HepG2 (cell line): ENCODE data around the gene IFNA7. TPM values are rescaled to one million over a fixed set of nuclear protein-coding genes. Genes with fewer than 3 reads are reported as not detected.

Experiments
- ATAC-seq: fragments of 200-7000 bp; cut with Tn5 transposase; 3 replicates; pipeline ENCODE4 v1.9.1; 2020; ENCODE audit warnings: mild to moderate bottlenecking, moderate library complexity
- BruUV-seq: library from RNA; stranded (reverse); fragments of 400-500 nt; replicated peaks from 2 replicates; lab custom pipeline; 2021; lab: Mats Ljungman, UMichigan
- CTCF ChIA-PET: fragments of 300-600 bp; formaldehyde crosslinking; extraction: SDS; loops from one replicate; lab custom pipeline; 2021; ENCODE audit warnings: low total read pairs, inconsistent platforms, low intra/inter-chr PET ratio; lab: Yijun Ruan, JAX
- POLR2A ChIA-PET: fragments of 350-600 bp; sonication (Branson Sonifier 250); formaldehyde crosslinking; loops from one replicate; lab custom pipeline; 2020; ENCODE audit warnings: antibody characterized with exemption, inconsistent platforms; lab: Yijun Ruan, JAX
- DNase-seq: peaks from one replicate; pipeline ENCODE4 v3.0.0-alpha.2; 2015; ENCODE audit warnings: low spot score
- FAIRE-seq: peaks from 3 replicates; lab custom pipeline; 2011; peaks lifted over from hg19 to GRCh38; lab: Jason Lieb, UNC
- H2AFZ ChIP-seq: one replicate; pipeline ENCODE4 v1.6.1; 2011; ENCODE audit warnings: low read length, inconsistent platforms
- H3K27ac ChIP-seq: fragments of 300-600 bp; 3 replicates; pipeline ENCODE4 v1.8.0; 2011; ENCODE audit warnings: mixed run types, mild to moderate bottlenecking, mixed read lengths, low read length, inconsistent platforms; ENCODE audit not compliant: insufficient read depth; ENCODE audit errors: extremely low read length
- H3K27me3 ChIP-seq, 2 experiments: fragments of 200-600 bp in 1 of 2; 2 replicates in 1 of 2; 3 replicates in 1 of 2; pipeline versions ENCODE4 v1.6.0 to v1.8.0; 2011; ENCODE audit warnings: low read length in 2 of 2, mild to moderate bottlenecking in 2 of 2, moderate library complexity in 2 of 2, inconsistent platforms in 1 of 2; ENCODE audit not compliant: insufficient read depth in 2 of 2, control insufficient read depth in 1 of 2
- H3K36me3 ChIP-seq, 2 experiments: fragments of 200-600 bp in 1 of 2; replicated peaks in 1 of 2; 2 replicates in 1 of 2; 3 replicates in 1 of 2; pipeline versions ENCODE4 v1.5.1 to v1.8.0; 2011; ENCODE audit warnings: low read length in 2 of 2, inconsistent platforms in 1 of 2; ENCODE audit not compliant: insufficient read depth in 2 of 2, control insufficient read depth in 1 of 2
- H3K4me1 ChIP-seq: 2 replicates; pipeline ENCODE4 v1.5.1; 2012; ENCODE audit warnings: low read length, inconsistent platforms; ENCODE audit not compliant: insufficient read depth
- H3K4me2 ChIP-seq: 2 replicates; pipeline ENCODE4 v1.6.0; 2011; ENCODE audit warnings: low read depth, low read length, inconsistent platforms
- H3K4me3 ChIP-seq, 3 experiments: fragments of 200-600 bp in 1 of 3; sonication (generic), shearing (Covaris generic) in 1 of 3; replicated peaks in 1 of 3; 2 replicates each; pipeline ENCODE4 v1.5.1; 2011 to 2016; ENCODE audit warnings: low read length in 3 of 3, inconsistent platforms in 2 of 3, low read depth in 2 of 3, mild to moderate bottlenecking in 2 of 3, control low read depth in 1 of 3, mixed read lengths in 1 of 3; ENCODE audit not compliant: insufficient read depth in 1 of 3
- H3K79me2 ChIP-seq: one replicate; pipeline ENCODE4 v1.6.1; 2011; ENCODE audit warnings: low read length, inconsistent platforms; ENCODE audit not compliant: insufficient read depth
- H3K9ac ChIP-seq: 2 replicates; pipeline ENCODE4 v1.6.0; 2011; ENCODE audit warnings: mild to moderate bottlenecking, low read depth, low read length, inconsistent platforms; ENCODE audit not compliant: insufficient read depth
- H3K9me3 ChIP-seq: 2 replicates; pipeline ENCODE4 v1.5.1; 2012; ENCODE audit warnings: mild to moderate bottlenecking, low read length
- H4K20me1 ChIP-seq: 2 replicates; pipeline ENCODE4 v1.6.0; 2011; ENCODE audit warnings: inconsistent platforms, mild to moderate bottlenecking, low read length, moderate library complexity; ENCODE audit not compliant: insufficient read depth
- CHCHD3 ChIP-seq: sonication (generic); formaldehyde crosslinking; IDR thresholded peaks from 2 replicates; pipeline ENCODE4 v1.8.0; 2022; ENCODE audit warnings: mild to moderate bottlenecking, missing genetic modification reagents, moderate library complexity
- MIER2 ChIP-seq: IDR thresholded peaks from 2 replicates; pipeline ENCODE4 v1.6.1; 2016; ENCODE audit warnings: missing biosample characterization, missing genetic modification reagents
- MLLT10 ChIP-seq: sonication (generic); formaldehyde crosslinking; IDR thresholded peaks from 2 replicates; pipeline ENCODE4 v1.4.0; 2020; ENCODE audit warnings: missing genetic modification reagents
- NFYB ChIP-seq: sonication (generic); formaldehyde crosslinking; IDR thresholded peaks from 2 replicates; pipeline ENCODE4 v1.4.0; 2020; ENCODE audit warnings: missing genetic modification reagents
- PAXIP1 ChIP-seq: sonication (generic); formaldehyde crosslinking; conservative IDR thresholded peaks from 2 replicates; pipeline ENCODE4 v1.4.0; 2020; ENCODE audit warnings: mild to moderate bottlenecking, missing genetic modification reagents, moderate library complexity
- RNF219 ChIP-seq: sonication (generic); formaldehyde crosslinking; IDR thresholded peaks from 2 replicates; pipeline ENCODE4 v1.5.0; 2020; ENCODE audit warnings: mild to moderate bottlenecking, missing genetic modification reagents
- SP140L ChIP-seq: sonication (generic); formaldehyde crosslinking; IDR thresholded peaks from 2 replicates; pipeline ENCODE4 v1.4.0; 2020; ENCODE audit warnings: missing genetic modification reagents, borderline replicate concordance
- ZC3H4 ChIP-seq: sonication (generic); formaldehyde crosslinking; IDR thresholded peaks from 2 replicates; pipeline ENCODE4 v1.4.0; 2020; ENCODE audit warnings: missing genetic modification reagents, borderline replicate concordance
- ZNF260 ChIP-seq: sonication (generic); formaldehyde crosslinking; IDR thresholded peaks from 2 replicates; pipeline ENCODE4 v1.4.0; 2020; ENCODE audit warnings: missing genetic modification reagents, low read depth, mild to moderate bottlenecking, borderline replicate concordance
- ZNF468 ChIP-seq: sonication (generic); formaldehyde crosslinking; IDR thresholded peaks from 2 replicates; pipeline ENCODE4 v1.8.0; 2022; ENCODE audit warnings: mild to moderate bottlenecking, moderate library complexity, missing genetic modification reagents
- ZNF776 ChIP-seq: sonication (generic); formaldehyde crosslinking; IDR thresholded peaks from 2 replicates; pipeline ENCODE4 v1.4.0; 2020; ENCODE audit warnings: mild to moderate bottlenecking, missing genetic modification reagents
- ZSCAN30 ChIP-seq: sonication (generic); formaldehyde crosslinking; IDR thresholded peaks from 2 replicates; pipeline ENCODE4 v1.5.0; 2020; ENCODE audit warnings: mild to moderate bottlenecking, missing genetic modification reagents
- ZSCAN9 ChIP-seq: IDR thresholded peaks from 2 replicates; pipeline ENCODE4 v1.6.1; 2016; ENCODE audit warnings: borderline replicate concordance
- WGBS: methylation state at CpG from one replicate; pipeline ENCODE4 v1.1.6; 2017; ENCODE audit warnings: low lambda C conversion rate; 5-methylcytosine and 5-hydroxymethylcytosine counted together
- in situ Hi-C: cut with HindIII; loops from 2 replicates; pipeline ENCODE4 v1.10.0; 2017; ENCODE audit warnings: low pct_unique_long_range_greater_than_20kb; ENCODE audit not compliant: extremely low pct_ligation_motif_present
- intact Hi-C: fragments of 100-400 bp; cut with micrococcal nuclease; formaldehyde crosslinking; loops from one replicate; pipeline ENCODE4 v1.10.0; 2022; ENCODE audit not compliant: unreplicated experiment
- polyA plus RNA-seq, 8 experiments: library from polyadenylated mRNA; depleted of rRNA in 3 of 8; stranded (reverse) in 7 of 8; unstranded in 1 of 8; fragments of >200 nt; fragmentation: Illumina TruSeq in 4 of 8; extraction: Trizol in 4 of 8; gene quantifications; 2 replicates each; pipeline versions ENCODE4 v1.2.1 to v1.2.3, GENCODE V29; 2011 to 2016; ENCODE audit warnings: low read depth in 4 of 8, missing spikeins in 1 of 8, mixed read lengths in 1 of 8; ENCODE audit not compliant: insufficient read depth in 1 of 8
- total RNA-seq, 5 experiments: library from RNA; depleted of rRNA; stranded (reverse); fragments of >200 nt; fragmentation: Illumina TruSeq; extraction: Trizol; gene quantifications; 2 replicates each; pipeline ENCODE4 v1.2.3, GENCODE V29; 2016; ENCODE audit warnings: low read depth in 1 of 5

IFNA7 gene
- total and polyA plus RNA-seq, 2 of the 13 experiments (the other 11 are each of a cell fraction or from before 2014, with no cell fraction given): not detected

GRCh38 chr9:21244836-21245235 lies 42.8 kb upstream of the IFNA7 start:
- Histone ChIP-seq H3K9ac (no peak overlapping the region), H3K4me3 (no peak overlapping the region), H3K27ac (no peak overlapping the region), H3K4me2 (no peak overlapping the region), H3K4me1 (no peaks in the 10 kb centered on the region), H3K27me3 (no peaks in the 10 kb centered on the region), H2AFZ (no peak overlapping the region), H3K79me2 (no peaks in the 10 kb centered on the region), H3K36me3 (no peaks in the 10 kb centered on the region), H3K9me3 (no peaks in the 10 kb centered on the region), H4K20me1 (no peaks in the 10 kb centered on the region)
- no TSS peak for BruUV-seq
- POLR2A ChIA-PET: no interaction called here
- FAIRE-seq (no peak), ATAC-seq (no peak), DNase-seq (no peak)
- WGBS: 0% methylated on average over 2 of the region's 2 CpGs
- intact Hi-C loops: no loop called here
- CTCF ChIA-PET: no interaction called here
- TF ChIP-seq ZNF468 (CRISPR knock-in tag) (no peak), ZC3H4 (CRISPR knock-in tag) (no peak), MIER2 (no peak), NFYB (CRISPR knock-in tag) (no peak), ZSCAN9 (CRISPR knock-in tag) (no peak), RNF219 (CRISPR knock-in tag) (no peak), ZSCAN30 (CRISPR knock-in tag) (no peak)
- in situ Hi-C loops: no loop called here

- no peak within 1 kb of the TSS for H3K4me3 ChIP-seq
- in situ Hi-C loops: no loop called here
- WGBS: 0% methylated on average over 2 of the region's 2 CpGs
- no TSS peak for BruUV-seq
- ChIA-PET POLR2A (no interaction called here), CTCF (no interaction called here)
- no peak within 1 kb of the TSS for H3K27ac ChIP-seq
- H3K9ac ChIP-seq: no peak within 1 kb of the TSS
- TF ChIP-seq ZNF260: no peak
- no peak for TF ChIP-seq CHCHD3 (CRISPR knock-in tag)
- TF ChIP-seq SP140L (CRISPR knock-in tag): no peak
- no peak for TF ChIP-seq MLLT10 (CRISPR knock-in tag)
- no peak for TF ChIP-seq ZNF776 (CRISPR knock-in tag)
- no peak for TF ChIP-seq PAXIP1
- H3K36me3 ChIP-seq: no peaks in the 10 kb centered on the region
- DNase-seq (no peak), FAIRE-seq (no peak), ATAC-seq (no peak)
- H3K4me1 ChIP-seq: no peaks in the 10 kb centered on the region
- H3K4me2 ChIP-seq: no peak within 1 kb of the TSS
- H4K20me1 ChIP-seq: no peaks in the 10 kb centered on the region
- no peaks in the 10 kb centered on the region for H3K79me2 ChIP-seq
- intact Hi-C loops: loop anchor here (5.0 kb wide), 1 partner anchor 157 kb away; no protein-coding TSS in a partner anchor
- no peak within 1 kb of the TSS for H2AFZ ChIP-seq
- no peaks in the 10 kb centered on the region for H3K27me3 ChIP-seq
- no peaks in the 10 kb centered on the region for H3K9me3 ChIP-seq
Measured at GRCh38 chr9:21239911-21240310, 37.9 kb upstream of the IFNA7 start, which contains the start of gene IFNA14. TSS of gene IFNA14 (minus strand) at chr9:21240005. CDS start at chr9:21239935, 70 bp downstream.
